MM.1S (cell line): ENCODE measurements around the gene KRTAP10-2.

Experiments
- EZH2 ChIP-seq: fragments of 300-600 bp; sonication (generic); optimal IDR thresholded peaks from 2 replicates; pipeline ENCODE3; 2017; ENCODE audit warnings: low read depth, mild to moderate bottlenecking, antibody characterized with exemption, low read length, mixed read lengths
- EZH2phosphoT487 ChIP-seq: fragments of 300-600 bp; sonication (generic); IDR thresholded peaks from 2 replicates; pipeline ENCODE4 v1.6.1; 2018; ENCODE audit warnings: antibody characterized with exemption, low read length

DNA sequence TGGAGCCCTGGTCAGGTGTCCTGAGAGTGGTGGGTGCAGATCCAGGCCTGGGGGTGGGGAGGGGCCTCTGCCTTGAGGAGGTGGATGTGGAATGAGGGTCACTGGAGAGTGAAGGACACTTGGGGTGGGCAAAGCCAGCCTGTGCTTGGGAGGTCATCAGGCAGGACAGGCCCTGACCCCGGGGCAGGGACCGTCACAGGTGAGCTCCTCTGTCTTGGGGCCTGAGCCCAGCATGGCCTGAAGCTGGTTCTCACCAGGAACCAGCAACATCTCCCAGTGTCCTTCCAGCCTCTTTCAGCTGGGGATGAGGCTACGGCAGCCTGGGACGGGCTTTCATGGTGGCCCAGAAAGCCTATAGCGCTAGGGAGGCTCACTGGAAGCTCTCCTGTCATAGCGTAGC is 831 bp upstream of the KRTAP10-2 start:
- TF ChIP-seq EZH2 (no peak), EZH2phosphoT487 (no peak)
